Omental fat pad (tissue), 4 donors: ENCODE results near the gene IL17F. TPM values are rescaled to one million over a fixed set of nuclear protein-coding genes. Genes with fewer than 3 reads are reported as not detected.

ENCODE experiments used
- ATAC-seq: fragments of 150-250 bp; one replicate; pipeline ENCODE4 v1.9.1; 2016; ENCODE audit warnings: mild to moderate bottlenecking, moderate library complexity; ENCODE audit not compliant: low FRiP score
- DNase-seq: peaks from one replicate; pipeline ENCODE4 v3.0.0-alpha.2; 2019; ENCODE audit warnings: low spot score
- CTCF ChIP-seq, 3 donors: fragments of 450-650 bp; IDR thresholded peaks; one replicate each; pipeline ENCODE4 v1.5.1; 2016 to 2017; ENCODE audit warnings: antibody characterized with exemption in 3 of 3, mild to moderate bottlenecking in 3 of 3, moderate library complexity in 2 of 3
- total RNA-seq, 4 donors: library from RNA; depleted of rRNA; stranded (reverse); fragments of >200 nt; gene quantifications; one replicate each; pipeline ENCODE4 v1.1.0, GENCODE V29; 2016

IL17F gene
- total RNA-seq, 4 donors from 2014 or later, result not detected

DNA sequence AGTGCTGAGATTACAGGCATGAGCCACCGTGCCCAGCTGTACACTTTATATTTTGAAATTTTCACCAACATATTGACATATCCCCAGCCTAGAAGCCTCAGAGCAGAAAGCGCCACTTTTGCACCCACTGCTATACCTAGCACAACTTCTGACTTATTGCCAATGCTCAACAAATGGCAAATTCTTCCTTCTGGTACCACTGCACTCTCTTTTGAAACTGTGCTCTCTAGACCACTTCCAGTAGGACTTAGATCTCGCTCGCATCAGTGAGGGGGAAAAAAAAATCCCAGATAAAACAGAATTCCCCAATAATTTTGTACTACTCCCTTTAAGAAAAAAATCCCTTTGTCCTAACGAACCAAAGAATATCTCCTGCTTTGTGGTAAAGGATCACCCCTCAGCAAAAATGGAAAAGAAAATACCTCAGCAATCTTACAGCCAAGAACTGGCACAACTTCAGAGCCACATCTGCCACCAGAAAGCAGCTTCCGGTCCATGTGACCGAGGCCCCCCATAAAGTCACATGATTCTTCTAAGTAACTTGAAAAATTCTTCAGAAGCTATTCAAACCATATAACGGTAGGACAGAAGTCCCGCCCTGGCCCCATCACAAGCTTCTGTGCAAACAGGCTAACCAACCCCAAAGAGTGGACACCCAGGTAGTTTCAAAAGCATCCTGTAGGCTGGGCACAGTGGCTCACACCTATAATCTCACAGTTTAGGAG is 18.5 kb upstream of the IL17F start:
- DNase-seq (no peak), ATAC-seq (no peak)
- TF ChIP-seq CTCF (IDR thresholded peaks at IDR 0.05), result no peak

DNA sequence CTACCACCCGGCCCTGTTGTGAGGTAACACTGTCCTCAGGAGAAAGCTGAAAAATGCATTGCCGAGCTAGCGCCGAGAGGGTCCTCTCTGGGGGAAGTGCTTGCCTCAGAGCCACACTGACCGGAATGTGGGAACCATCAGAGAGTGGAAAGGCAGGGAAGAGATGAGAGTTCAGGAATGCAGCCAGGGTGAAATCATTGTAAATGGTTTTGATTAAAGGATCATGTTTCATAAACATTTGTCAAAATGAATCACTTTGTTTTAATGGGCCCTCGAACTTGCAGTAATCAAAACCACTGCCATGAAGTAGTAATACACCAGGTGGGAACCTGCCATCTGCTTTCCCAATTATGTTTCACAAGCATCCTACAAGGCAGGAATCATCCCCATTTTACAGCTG is 16.9 kb upstream of the IL17F start:
- TF ChIP-seq CTCF (IDR thresholded peaks at IDR 0.05), result no peak
- DNase-seq (no peak), ATAC-seq (no peak)

GRCh38 chr6:52260634-52261033 is 16.3 kb upstream of the IL17F start:
- no peak for DNase-seq
- ATAC-seq, result no peak
- no peak for TF ChIP-seq CTCF (IDR thresholded peaks at IDR 0.05)

GRCh38 chr6:52255434-52255833 is 11.1 kb upstream of the IL17F start:
- no peak for TF ChIP-seq CTCF (IDR thresholded peaks at IDR 0.05)
- no peak for DNase-seq
- no peak for ATAC-seq

DNA sequence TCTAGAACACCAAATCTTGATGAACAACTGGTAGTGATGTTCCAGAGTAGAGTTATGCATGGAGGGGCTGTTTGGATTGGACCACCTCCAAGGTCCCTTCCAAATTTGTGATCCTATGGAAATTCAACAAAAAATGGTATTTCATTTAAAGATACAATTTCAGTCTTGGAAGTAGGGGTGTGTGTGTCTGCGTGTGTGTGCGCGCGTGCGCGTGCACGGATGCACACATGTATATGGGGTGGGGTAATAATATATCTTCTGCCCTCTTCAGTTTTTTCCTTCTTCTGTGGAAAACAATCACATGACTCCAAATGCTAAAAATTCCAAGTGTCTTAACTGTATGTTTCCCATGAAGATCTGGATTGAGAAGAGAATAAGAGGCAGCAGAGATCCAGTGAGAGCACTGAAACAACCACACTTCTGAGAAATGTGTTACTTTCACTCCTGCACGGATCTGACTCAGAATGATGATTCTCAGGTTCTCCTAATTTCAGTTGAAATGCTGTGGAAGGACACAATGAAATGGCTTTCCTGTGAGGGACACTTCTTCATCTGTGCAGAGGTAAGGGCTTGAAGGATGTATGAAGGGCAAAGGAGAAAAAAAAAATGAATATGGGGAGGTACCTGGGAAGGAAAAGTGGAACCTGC is 10.6 kb upstream of the IL17F start:
- ATAC-seq, result no peak
- no peak for TF ChIP-seq CTCF (IDR thresholded peaks at IDR 0.05)
- no peak for DNase-seq

GRCh38 chr6:52253494-52253893 is 9.2 kb upstream of the IL17F start:
- no peak for TF ChIP-seq CTCF (IDR thresholded peaks at IDR 0.05)
- ATAC-seq (no peak), DNase-seq (no peak)

- no peak for TF ChIP-seq CTCF (IDR thresholded peaks at IDR 0.05)
- ATAC-seq, result no peak
- no peak for DNase-seq
Measured at GRCh38 chr6:52251113-52251512, 6.8 kb upstream of the IL17F start.
